ENCODE data around the gene SHOC1. TPM values are rescaled to one million over a fixed set of nuclear protein-coding genes. Genes with fewer than 3 reads are reported as not detected.
A peak's percentile ranks its signal among the peaks of the same experiment; 100 is the strongest.

The SHOC1 gene
- not detected for total RNA-seq
- long read RNA-seq, partial matches to known transcripts = 0 of 6 reads
- long read RNA-seq, other reads (novel, unspliced or antisense) = 6 of 6 reads

DNA sequence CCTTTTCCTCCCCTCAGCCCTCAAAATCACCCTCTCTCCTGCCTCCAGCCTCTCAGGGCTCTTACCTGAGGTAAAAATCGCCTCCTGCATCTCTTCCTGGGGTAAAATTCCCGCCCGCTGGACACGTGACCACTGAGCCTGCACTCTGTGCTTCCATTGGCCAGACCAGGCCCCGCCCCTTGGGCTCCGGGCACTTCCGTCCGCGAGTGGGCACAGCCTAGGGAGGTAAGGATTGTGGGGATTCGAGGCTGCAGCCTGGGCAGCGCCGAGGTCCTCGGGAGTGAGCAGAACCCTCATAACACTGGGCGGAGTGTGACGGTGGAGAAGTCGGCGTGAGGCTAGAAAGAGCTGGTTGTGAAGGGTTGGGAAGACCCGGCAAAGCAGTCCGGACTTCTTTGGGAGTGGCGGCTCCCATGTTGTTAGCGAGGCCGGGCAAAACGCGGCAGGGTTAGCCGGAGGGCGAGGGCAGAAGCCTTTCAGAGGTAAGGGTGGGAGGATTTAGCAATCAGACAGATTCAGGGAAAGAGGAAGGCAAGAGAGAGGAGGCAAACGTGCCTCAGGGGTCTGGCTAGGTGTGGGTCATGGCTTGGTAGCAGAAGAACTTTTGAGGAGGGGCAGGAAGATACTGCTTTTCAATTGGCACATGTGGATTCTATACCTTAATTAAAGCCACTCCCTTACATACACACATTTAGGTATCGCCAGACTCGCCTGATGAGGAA lies at the start of gene SHOC1:
TSS of gene SHOC1 (minus strand) at position 103 of the 722 bp plus-strand sequence. CDS start 3,519 bp downstream, outside the sequence.
- peak; percentile 84 for ATAC-seq
- Histone ChIP-seq H3K4me1 (no peaks in the 10 kb centered on the region), H3K9me3 (no peaks in the 10 kb centered on the region), H3K27ac (no peak within 1 kb of the TSS), H3K36me3 (no peaks in the 10 kb centered on the region), H3K4me3 (no peak within 1 kb of the TSS), H3K27me3 (no peaks in the 10 kb centered on the region)
- DNase-seq = peak; percentile 72
- TF ChIP-seq, protein P1, sequence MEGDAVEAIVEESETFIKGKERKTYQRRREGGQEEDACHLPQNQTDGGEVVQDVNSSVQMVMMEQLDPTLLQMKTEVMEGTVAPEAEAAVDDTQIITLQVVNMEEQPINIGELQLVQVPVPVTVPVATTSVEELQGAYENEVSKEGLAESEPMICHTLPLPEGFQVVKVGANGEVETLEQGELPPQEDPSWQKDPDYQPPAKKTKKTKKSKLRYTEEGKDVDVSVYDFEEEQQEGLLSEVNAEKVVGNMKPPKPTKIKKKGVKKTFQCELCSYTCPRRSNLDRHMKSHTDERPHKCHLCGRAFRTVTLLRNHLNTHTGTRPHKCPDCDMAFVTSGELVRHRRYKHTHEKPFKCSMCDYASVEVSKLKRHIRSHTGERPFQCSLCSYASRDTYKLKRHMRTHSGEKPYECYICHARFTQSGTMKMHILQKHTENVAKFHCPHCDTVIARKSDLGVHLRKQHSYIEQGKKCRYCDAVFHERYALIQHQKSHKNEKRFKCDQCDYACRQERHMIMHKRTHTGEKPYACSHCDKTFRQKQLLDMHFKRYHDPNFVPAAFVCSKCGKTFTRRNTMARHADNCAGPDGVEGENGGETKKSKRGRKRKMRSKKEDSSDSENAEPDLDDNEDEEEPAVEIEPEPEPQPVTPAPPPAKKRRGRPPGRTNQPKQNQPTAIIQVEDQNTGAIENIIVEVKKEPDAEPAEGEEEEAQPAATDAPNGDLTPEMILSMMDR (IDR thresholded peaks at IDR 0.05) = no peak
- intact Hi-C loops (cut with DNase I) = no loop called here

DNA sequence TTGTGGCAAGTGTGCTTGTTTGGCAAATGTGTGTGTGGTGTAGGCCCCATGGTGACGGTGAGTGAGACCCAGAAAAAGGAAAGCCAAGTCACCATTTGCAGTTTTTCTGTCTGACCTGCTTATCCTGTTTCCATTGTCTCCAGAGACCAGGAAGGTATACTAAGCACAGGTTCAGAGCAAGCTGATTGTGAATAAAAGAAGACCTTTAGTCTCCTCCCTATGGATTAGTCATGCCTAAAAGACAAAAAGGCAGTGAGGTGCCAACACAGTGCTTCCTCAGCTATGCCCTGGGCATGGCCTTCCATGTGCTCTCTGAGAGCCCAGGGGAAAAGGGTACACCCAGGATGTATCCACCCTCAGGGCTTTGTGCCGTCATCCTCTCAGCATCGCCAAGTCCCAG lies 49.2 kb upstream of the SHOC1 start:
- H3K9me3 ChIP-seq = no peaks in the 10 kb centered on the region
- H3K4me3 ChIP-seq = no peak overlapping the region
- no peak overlapping the region for H3K27ac ChIP-seq
- H3K27me3 ChIP-seq = no peaks in the 10 kb centered on the region
- ATAC-seq (no peak), DNase-seq (no peak)
- H3K4me1 ChIP-seq = peaks cover 13% of the 10 kb centered on the region
- no peaks in the 10 kb centered on the region for H3K36me3 ChIP-seq
- intact Hi-C loops (cut with DNase I) = no loop called here
- TF ChIP-seq, protein P1 (IDR thresholded peaks at IDR 0.05) = no peak

- H3K27me3 ChIP-seq = no peaks in the 10 kb centered on the region
- no peak for ATAC-seq
Measured at GRCh38 chr9:111842313-111842712, 47.6 kb upstream of the SHOC1 start.

DNA sequence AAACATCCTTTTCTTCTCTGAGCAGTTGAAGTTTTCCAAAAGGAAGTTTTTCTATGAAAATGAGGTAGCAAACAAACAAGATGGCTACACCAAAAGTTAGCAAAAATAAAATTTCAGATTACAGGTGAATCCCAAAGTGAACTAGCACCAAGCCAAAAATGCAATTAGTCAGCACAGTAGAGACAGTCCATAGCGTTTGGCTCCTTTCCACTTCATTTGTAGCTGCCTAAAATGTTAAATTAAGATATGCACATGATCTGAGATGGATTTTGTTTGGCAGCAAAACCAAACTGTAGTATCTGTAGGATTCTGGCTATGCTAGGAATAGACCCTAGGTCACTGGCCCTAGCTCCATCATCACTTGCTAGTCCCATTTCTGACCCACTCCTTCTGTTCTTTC lies 45.7 kb upstream of the SHOC1 start:
- H3K27ac ChIP-seq = no peak overlapping the region
- H3K27me3 ChIP-seq = no peaks in the 10 kb centered on the region
- intact Hi-C loops (cut with DNase I) = no loop called here
- TF ChIP-seq, protein P1 (IDR thresholded peaks at IDR 0.05) = no peak
- H3K4me1 ChIP-seq = peaks cover 13% of the 10 kb centered on the region
- no peaks in the 10 kb centered on the region for H3K36me3 ChIP-seq
- DNase-seq = no peak
- H3K4me3 ChIP-seq = no peak overlapping the region
- no peaks in the 10 kb centered on the region for H3K9me3 ChIP-seq
- ATAC-seq = no peak

More at GRCh38 chr9:111842313-111842712, 47.6 kb upstream of the SHOC1 start:
- Histone ChIP-seq H3K27ac (no peak overlapping the region), H3K36me3 (no peaks in the 10 kb centered on the region), H3K4me1 (peaks cover 13% of the 10 kb centered on the region), H3K4me3 (no peak overlapping the region), H3K9me3 (no peaks in the 10 kb centered on the region)
- TF ChIP-seq, protein P1 (IDR thresholded peaks at IDR 0.05) = no peak
- intact Hi-C loops (cut with DNase I) = no loop called here
- no peak for DNase-seq

DNA sequence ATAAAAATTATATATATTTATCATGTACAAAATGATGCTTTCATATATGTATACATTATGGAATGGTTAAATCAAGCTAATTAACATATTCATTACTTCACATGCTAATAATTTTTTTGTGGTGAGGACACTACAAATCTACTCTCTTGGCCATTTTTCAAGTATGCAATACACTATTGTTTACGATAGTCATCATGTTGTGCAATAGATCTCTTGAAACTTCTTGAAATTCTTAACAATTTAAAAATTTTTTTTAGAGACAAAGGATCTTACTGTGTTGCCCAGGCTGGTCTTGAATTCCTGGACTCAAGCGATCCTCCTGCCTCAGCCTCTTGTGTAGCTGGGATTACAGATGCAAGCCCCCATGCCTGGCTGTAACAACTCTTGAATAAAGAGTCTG lies 45.2 kb upstream of the SHOC1 start:
- DNase-seq = no peak
- Histone ChIP-seq H3K36me3 (no peaks in the 10 kb centered on the region), H3K27me3 (no peaks in the 10 kb centered on the region), H3K4me1 (peaks cover 13% of the 10 kb centered on the region), H3K4me3 (no peak overlapping the region), H3K9me3 (no peaks in the 10 kb centered on the region), H3K27ac (no peak overlapping the region)
- TF ChIP-seq, protein P1 (IDR thresholded peaks at IDR 0.05) = no peak
- intact Hi-C loops (cut with DNase I) = no loop called here
- ATAC-seq = no peak

All from upper lobe of right lung (tissue), 1 donor.